ENCODE data around the gene SEMA5A. TPM values are rescaled to one million over a fixed set of nuclear protein-coding genes. Genes with fewer than 3 reads are reported as not detected.

Gene SEMA5A
- total RNA-seq, 1 donor from 2014 or later = 13.8 TPM

GRCh38 chr5:9500625-9501024, 45.2 kb downstream of the SEMA5A start:
- TF ChIP-seq, protein P1, sequence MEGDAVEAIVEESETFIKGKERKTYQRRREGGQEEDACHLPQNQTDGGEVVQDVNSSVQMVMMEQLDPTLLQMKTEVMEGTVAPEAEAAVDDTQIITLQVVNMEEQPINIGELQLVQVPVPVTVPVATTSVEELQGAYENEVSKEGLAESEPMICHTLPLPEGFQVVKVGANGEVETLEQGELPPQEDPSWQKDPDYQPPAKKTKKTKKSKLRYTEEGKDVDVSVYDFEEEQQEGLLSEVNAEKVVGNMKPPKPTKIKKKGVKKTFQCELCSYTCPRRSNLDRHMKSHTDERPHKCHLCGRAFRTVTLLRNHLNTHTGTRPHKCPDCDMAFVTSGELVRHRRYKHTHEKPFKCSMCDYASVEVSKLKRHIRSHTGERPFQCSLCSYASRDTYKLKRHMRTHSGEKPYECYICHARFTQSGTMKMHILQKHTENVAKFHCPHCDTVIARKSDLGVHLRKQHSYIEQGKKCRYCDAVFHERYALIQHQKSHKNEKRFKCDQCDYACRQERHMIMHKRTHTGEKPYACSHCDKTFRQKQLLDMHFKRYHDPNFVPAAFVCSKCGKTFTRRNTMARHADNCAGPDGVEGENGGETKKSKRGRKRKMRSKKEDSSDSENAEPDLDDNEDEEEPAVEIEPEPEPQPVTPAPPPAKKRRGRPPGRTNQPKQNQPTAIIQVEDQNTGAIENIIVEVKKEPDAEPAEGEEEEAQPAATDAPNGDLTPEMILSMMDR (IDR thresholded peaks at IDR 0.05; ENCODE audit: insufficient read depth, low read depth, low read length) = no peak
- no peak for TF ChIP-seq EZH2 (IDR thresholded peaks at IDR 0.05; ENCODE audit: insufficient read depth, low read length)
- no peak overlapping the region for H3K9ac ChIP-seq (ENCODE audit: low read length)
- Mint-ChIP-seq H3K9me3 (ENCODE audit: unreplicated experiment) (peaks cover 2% of the 10 kb centered on the region), H3K27ac (ENCODE audit: unreplicated experiment) (no peak overlapping the region), H3K4me1 (ENCODE audit: low read depth, unreplicated experiment) (no peaks in the 10 kb centered on the region), H3K4me3 (ENCODE audit: unreplicated experiment) (no peak overlapping the region), H3K27me3 (ENCODE audit: low read depth, unreplicated experiment) (no peaks in the 10 kb centered on the region), H3K36me3 (ENCODE audit: low read depth, unreplicated experiment) (no peaks in the 10 kb centered on the region)
- no peak for FAIRE-seq
- no peaks in the 10 kb centered on the region for H3K27me3 ChIP-seq (ENCODE audit: insufficient read depth, low read length)
- no peaks in the 10 kb centered on the region for H3K36me3 ChIP-seq (ENCODE audit: insufficient read depth, low read length)
- no peak overlapping the region for H2AFZ ChIP-seq (ENCODE audit: low read depth, low read length)
- no peaks in the 10 kb centered on the region for H3K79me2 ChIP-seq (ENCODE audit: insufficient read depth, low read length)
- no peaks in the 10 kb centered on the region for H3K9me3 ChIP-seq (ENCODE audit: insufficient read depth, low read depth, low read length)
- no peaks in the 10 kb centered on the region for H3K4me1 ChIP-seq (ENCODE audit: insufficient read depth, low read length)
- no peak for DNase-seq (ENCODE audit: low read depth)
- H3K4me2 ChIP-seq (ENCODE audit: low read length) = no peak overlapping the region
- H3K4me3 ChIP-seq (ENCODE audit: insufficient read depth, low read depth, low read length) = no peak overlapping the region
- no peaks in the 10 kb centered on the region for H4K20me1 ChIP-seq (ENCODE audit: insufficient read depth, low read length)
- H3K27ac ChIP-seq (ENCODE audit: low read depth, low read length) = no peak overlapping the region

DNA sequence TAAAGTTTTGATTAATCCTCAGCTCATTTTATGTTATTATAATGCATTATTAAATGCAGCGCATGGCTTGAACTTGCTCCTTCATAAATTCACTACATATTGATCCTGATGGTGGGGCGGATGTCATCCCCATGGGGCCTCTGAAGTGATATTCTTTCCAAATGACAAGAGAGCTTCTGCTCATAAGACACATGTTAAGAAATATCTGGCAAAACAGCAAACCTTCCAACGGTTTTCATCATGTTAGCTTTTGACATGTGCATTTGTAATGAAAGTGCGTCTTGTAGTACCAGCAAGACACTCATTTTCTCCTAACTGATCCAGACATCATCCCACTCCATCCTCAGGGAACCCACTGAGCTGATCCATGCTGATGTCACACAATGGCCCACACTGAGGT, 45.7 kb downstream of the SEMA5A start:
- Mint-ChIP-seq H3K4me3 (ENCODE audit: unreplicated experiment) (no peak overlapping the region), H3K27me3 (ENCODE audit: low read depth, unreplicated experiment) (no peaks in the 10 kb centered on the region), H3K9me3 (ENCODE audit: unreplicated experiment) (peaks cover 2% of the 10 kb centered on the region), H3K4me1 (ENCODE audit: low read depth, unreplicated experiment) (no peaks in the 10 kb centered on the region), H3K36me3 (ENCODE audit: low read depth, unreplicated experiment) (no peaks in the 10 kb centered on the region), H3K27ac (ENCODE audit: unreplicated experiment) (no peak overlapping the region)
- no peaks in the 10 kb centered on the region for H3K36me3 ChIP-seq (ENCODE audit: insufficient read depth, low read length)
- DNase-seq (ENCODE audit: low read depth) = no peak
- H3K4me2 ChIP-seq (ENCODE audit: low read length) = no peak overlapping the region
- H3K79me2 ChIP-seq (ENCODE audit: insufficient read depth, low read length) = no peaks in the 10 kb centered on the region
- H3K9ac ChIP-seq (ENCODE audit: low read length) = no peak overlapping the region
- FAIRE-seq = no peak
- no peak overlapping the region for H2AFZ ChIP-seq (ENCODE audit: low read depth, low read length)
- H4K20me1 ChIP-seq (ENCODE audit: insufficient read depth, low read length) = no peaks in the 10 kb centered on the region
- no peaks in the 10 kb centered on the region for H3K9me3 ChIP-seq (ENCODE audit: insufficient read depth, low read depth, low read length)
- H3K27ac ChIP-seq (ENCODE audit: low read depth, low read length) = no peak overlapping the region
- H3K4me1 ChIP-seq (ENCODE audit: insufficient read depth, low read length) = no peaks in the 10 kb centered on the region
- H3K4me3 ChIP-seq (ENCODE audit: insufficient read depth, low read depth, low read length) = no peak overlapping the region
- H3K27me3 ChIP-seq (ENCODE audit: insufficient read depth, low read length) = no peaks in the 10 kb centered on the region
- TF ChIP-seq, protein P1 (IDR thresholded peaks at IDR 0.05; ENCODE audit: insufficient read depth, low read depth, low read length) = no peak
- TF ChIP-seq EZH2 (IDR thresholded peaks at IDR 0.05; ENCODE audit: insufficient read depth, low read length) = no peak

GRCh38 chr5:9499498-9499876, 46.4 kb downstream of the SEMA5A start:
- H3K79me2 ChIP-seq (ENCODE audit: insufficient read depth, low read length) = no peaks in the 10 kb centered on the region
- no peak overlapping the region for H3K4me2 ChIP-seq (ENCODE audit: low read length)
- no peaks in the 10 kb centered on the region for H3K4me1 ChIP-seq (ENCODE audit: insufficient read depth, low read length)
- H3K9ac ChIP-seq (ENCODE audit: low read length) = no peak overlapping the region
- TF ChIP-seq, protein P1 (IDR thresholded peaks at IDR 0.05; ENCODE audit: insufficient read depth, low read depth, low read length) = no peak
- TF ChIP-seq EZH2 (IDR thresholded peaks at IDR 0.05; ENCODE audit: insufficient read depth, low read length) = no peak
- no peak overlapping the region for H3K4me3 Mint-ChIP-seq (ENCODE audit: unreplicated experiment)
- no peak overlapping the region for H2AFZ ChIP-seq (ENCODE audit: low read depth, low read length)
- no peak overlapping the region for H3K4me3 ChIP-seq (ENCODE audit: insufficient read depth, low read depth, low read length)
- H3K9me3 ChIP-seq (ENCODE audit: insufficient read depth, low read depth, low read length) = no peaks in the 10 kb centered on the region
- no peaks in the 10 kb centered on the region for H3K36me3 Mint-ChIP-seq (ENCODE audit: low read depth, unreplicated experiment)
- H4K20me1 ChIP-seq (ENCODE audit: insufficient read depth, low read length) = no peaks in the 10 kb centered on the region
- H3K27ac ChIP-seq (ENCODE audit: low read depth, low read length) = no peak overlapping the region
- no peaks in the 10 kb centered on the region for H3K27me3 ChIP-seq (ENCODE audit: insufficient read depth, low read length)
- peaks cover 2% of the 10 kb centered on the region for H3K9me3 Mint-ChIP-seq (ENCODE audit: unreplicated experiment)
- H3K4me1 Mint-ChIP-seq (ENCODE audit: low read depth, unreplicated experiment) = no peaks in the 10 kb centered on the region
- no peak overlapping the region for H3K27ac Mint-ChIP-seq (ENCODE audit: unreplicated experiment)
- no peaks in the 10 kb centered on the region for H3K27me3 Mint-ChIP-seq (ENCODE audit: low read depth, unreplicated experiment)
- DNase-seq (ENCODE audit: low read depth) = no peak
- H3K36me3 ChIP-seq (ENCODE audit: insufficient read depth, low read length) = no peaks in the 10 kb centered on the region
- no peak for FAIRE-seq

Measured in astrocyte (in vitro differentiated cells and primary cell).